Measurements from ENCODE around the gene SF3A1. TPM values are rescaled to one million over a fixed set of nuclear protein-coding genes. Genes with fewer than 3 reads are reported as not detected.

Gene SF3A1
- total and polyA plus RNA-seq, 9 of the 15 experiments (the other 6 are each of a cell fraction or from before 2014, with no cell fraction given) = 6.7 to 228 (median 13.0) TPM

DNA sequence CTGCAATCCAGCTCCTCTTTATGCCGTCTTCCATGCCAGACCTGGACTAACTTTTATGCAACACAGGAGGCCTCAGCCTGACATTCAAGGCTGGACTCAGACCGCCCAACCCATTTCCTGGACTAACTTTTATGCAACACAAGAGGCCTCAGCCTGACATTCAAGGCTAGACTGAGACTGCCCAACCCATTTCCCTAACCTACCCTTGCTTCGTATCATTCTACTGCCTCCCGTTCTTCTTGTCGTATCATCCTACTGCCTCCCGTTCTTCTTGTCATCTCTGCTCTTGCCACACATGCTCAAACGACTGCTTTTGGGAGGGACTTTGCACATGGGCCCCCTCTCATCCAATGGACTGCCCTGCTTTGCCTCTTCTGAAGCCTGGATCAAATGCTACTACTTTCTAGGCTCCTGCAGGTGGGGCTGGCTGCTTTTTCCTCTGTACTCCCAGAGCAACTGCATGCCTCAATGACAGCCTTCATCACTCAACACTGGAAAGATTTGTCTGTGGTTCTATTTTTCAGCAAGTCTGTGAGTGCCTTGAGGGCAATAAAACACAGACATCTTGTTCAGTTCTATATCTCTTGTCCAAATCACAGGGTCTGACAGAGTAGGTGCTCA, 37.8 kb downstream of the SF3A1 start:
- no TSS peak for BruUV-seq (replicated peaks)
- Histone ChIP-seq H3K9me3 (replicated peaks; ENCODE audit: control insufficient read depth, insufficient read depth, low read depth, low read length) (no peaks in the 10 kb centered on the region), H3K4me2 (ENCODE audit: insufficient read depth, low read length) (no peak overlapping the region), H2AFZ (ENCODE audit: low read depth, low read length) (no peak overlapping the region), H3K9ac (ENCODE audit: insufficient read depth in 1 of 2, low read depth in 2 of 2, low read length in 2 of 2) (no peak overlapping the region), H3K79me2 (ENCODE audit: control insufficient read depth, insufficient read depth, low read length) (no peaks in the 10 kb centered on the region; the same call in 2 of the 3 replicates), H3K36me3 (ENCODE audit: control insufficient read depth, insufficient read depth, low read length) (peaks cover 3% of the 10 kb centered on the region; the same call in 2 of the 3 replicates), H3K4me1 (replicated peaks in 1 of 2; ENCODE audit: control insufficient read depth in 2 of 2, insufficient read depth in 2 of 2, low read length in 2 of 2) (peaks cover 9 to 10% of the 10 kb centered on the region in 2 experiments; a peak in 3 of 5 replicates), H3K4me3 (no peak overlapping the region), H3K27ac (ENCODE audit: extremely low read depth, low read depth, low read length) (no peak overlapping the region), H3K27me3 (ENCODE audit: control insufficient read depth in 2 of 2, insufficient read depth in 2 of 2, low read length in 2 of 2) (no peaks in the 10 kb centered on the region), H4K20me1 (replicated peaks; ENCODE audit: control insufficient read depth, insufficient read depth, low read length) (0 out of 2 replicates have a peak, but pooled peaks cover 4% of the 10 kb centered on the region), H3K9me1 (ENCODE audit: control insufficient read depth, insufficient read depth, low read length) (no peaks in the 10 kb centered on the region)
- TF ChIP-seq POLR2G (IDR thresholded peaks at IDR 0.05; ENCODE audit: low read depth, low read length) (no peak), MEIS2 (IDR thresholded peaks at IDR 0.05; ENCODE audit: partially characterized antibody) (peak; percentile 56), MTF1 (CRISPR knock-in tag; IDR thresholded peaks at IDR 0.05; ENCODE audit: borderline replicate concordance) (no peak)
- TF ChIP-seq, protein P1, sequence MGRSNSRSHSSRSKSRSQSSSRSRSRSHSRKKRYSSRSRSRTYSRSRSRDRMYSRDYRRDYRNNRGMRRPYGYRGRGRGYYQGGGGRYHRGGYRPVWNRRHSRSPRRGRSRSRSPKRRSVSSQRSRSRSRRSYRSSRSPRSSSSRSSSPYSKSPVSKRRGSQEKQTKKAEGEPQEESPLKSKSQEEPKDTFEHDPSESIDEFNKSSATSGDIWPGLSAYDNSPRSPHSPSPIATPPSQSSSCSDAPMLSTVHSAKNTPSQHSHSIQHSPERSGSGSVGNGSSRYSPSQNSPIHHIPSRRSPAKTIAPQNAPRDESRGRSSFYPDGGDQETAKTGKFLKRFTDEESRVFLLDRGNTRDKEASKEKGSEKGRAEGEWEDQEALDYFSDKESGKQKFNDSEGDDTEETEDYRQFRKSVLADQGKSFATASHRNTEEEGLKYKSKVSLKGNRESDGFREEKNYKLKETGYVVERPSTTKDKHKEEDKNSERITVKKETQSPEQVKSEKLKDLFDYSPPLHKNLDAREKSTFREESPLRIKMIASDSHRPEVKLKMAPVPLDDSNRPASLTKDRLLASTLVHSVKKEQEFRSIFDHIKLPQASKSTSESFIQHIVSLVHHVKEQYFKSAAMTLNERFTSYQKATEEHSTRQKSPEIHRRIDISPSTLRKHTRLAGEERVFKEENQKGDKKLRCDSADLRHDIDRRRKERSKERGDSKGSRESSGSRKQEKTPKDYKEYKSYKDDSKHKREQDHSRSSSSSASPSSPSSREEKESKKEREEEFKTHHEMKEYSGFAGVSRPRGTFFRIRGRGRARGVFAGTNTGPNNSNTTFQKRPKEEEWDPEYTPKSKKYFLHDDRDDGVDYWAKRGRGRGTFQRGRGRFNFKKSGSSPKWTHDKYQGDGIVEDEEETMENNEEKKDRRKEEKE (IDR thresholded peaks at IDR 0.05; ENCODE audit: borderline replicate concordance in 1 of 2, control insufficient read depth in 1 of 2, low read depth in 2 of 2, low read length in 1 of 2) = no peak
- TF ChIP-seq, protein P2, sequence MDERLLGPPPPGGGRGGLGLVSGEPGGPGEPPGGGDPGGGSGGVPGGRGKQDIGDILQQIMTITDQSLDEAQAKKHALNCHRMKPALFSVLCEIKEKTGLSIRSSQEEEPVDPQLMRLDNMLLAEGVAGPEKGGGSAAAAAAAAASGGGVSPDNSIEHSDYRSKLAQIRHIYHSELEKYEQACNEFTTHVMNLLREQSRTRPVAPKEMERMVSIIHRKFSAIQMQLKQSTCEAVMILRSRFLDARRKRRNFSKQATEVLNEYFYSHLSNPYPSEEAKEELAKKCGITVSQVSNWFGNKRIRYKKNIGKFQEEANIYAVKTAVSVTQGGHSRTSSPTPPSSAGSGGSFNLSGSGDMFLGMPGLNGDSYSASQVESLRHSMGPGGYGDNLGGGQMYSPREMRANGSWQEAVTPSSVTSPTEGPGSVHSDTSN (CRISPR knock-in tag; IDR thresholded peaks at IDR 0.05; ENCODE audit: low read depth) = no peak
- TF ChIP-seq, protein P2 (tag; conservative IDR thresholded peaks at IDR 0.05; ENCODE audit: low read depth) = peak; percentile 30; the same call in 1 of the 2 replicates
- ChIA-PET POLR2A (interaction anchor here (1.0 to 1.2 kb wide), 4 partner anchors 9 to 16 kb away, joined by 3 to 5 read pairs (median 4); no protein-coding TSS in a partner anchor), CTCF (ENCODE audit: low intra/inter-chr PET ratio) (no interaction called here)
- in situ Hi-C loops (cut with MboI) = no loop called here
- FAIRE-seq (no peak), ATAC-seq (peak; percentile 58), DNase-seq (ENCODE audit: extremely low read depth in 1 of 4, low spot score in 3 of 4) (no peak)
- 62% methylated on average over 7 of the region's 7 CpGs for WGBS (ENCODE audit: insufficient coverage, low coverage, missing lambda C conversion rate)
- intact Hi-C loops (cut with micrococcal nuclease) = no loop called here

Data from K562 (cell line).